GM21717 (cell line): Measurements from ENCODE around the gene OR5F1.

Experiments used
- ATAC-seq: cut with Tn5 transposase; IDR thresholded peaks from one replicate; pipeline ENCODE4 v1.9.1; 2021; ENCODE audit warnings: mild to moderate bottlenecking, moderate library complexity; ENCODE audit not compliant: unreplicated experiment

The OR5F1 gene

DNA sequence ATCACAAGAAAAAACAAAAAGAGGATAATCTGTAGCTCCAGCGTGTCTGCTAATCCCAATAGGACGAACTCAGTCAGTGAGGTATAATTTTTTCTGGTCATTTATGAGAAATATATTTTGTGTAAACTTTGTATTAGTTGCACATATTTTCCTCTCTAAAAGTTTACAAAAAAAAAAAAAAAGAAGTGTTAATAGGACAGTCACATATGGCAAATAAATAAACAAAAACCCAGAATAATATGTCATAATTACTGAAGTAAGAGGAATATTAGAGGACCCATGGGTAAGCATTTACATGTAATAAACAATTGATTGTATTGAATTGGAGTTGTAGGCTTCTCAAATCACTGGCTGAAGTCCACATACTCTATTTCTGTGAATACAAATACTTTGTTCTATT is at the start of gene OR5F1:
OR5F1 (minus strand) TSS at position 101 of the 400 bp plus-strand sequence; CDS start at position 101, 0 bp downstream.
- ATAC-seq = no peak

DNA sequence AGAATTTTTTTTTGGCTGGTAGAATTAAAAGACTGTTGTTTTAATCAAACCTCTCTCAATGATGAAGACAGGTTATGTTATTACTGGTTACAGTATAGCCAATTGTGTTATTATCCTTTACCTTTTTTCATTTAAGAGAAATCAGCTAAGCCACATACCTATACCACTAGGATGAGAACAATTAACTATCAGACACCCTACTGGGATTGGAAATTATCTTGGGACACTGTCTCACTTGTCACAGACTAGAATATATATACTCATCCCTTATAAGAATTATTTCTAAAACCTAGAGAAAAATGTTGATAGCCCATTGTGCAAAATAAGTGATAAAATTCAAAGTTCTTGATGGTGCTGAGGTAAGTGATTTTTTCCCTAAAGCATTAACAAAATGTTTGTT is 32.9 kb upstream of the OR5F1 start, which contains the start of gene OR5AS1:
OR5AS1 (plus strand) TSS at position 301 of the 400 bp plus-strand sequence. CDS start 2,765 bp downstream, outside the sequence.
- ATAC-seq = no peak

DNA sequence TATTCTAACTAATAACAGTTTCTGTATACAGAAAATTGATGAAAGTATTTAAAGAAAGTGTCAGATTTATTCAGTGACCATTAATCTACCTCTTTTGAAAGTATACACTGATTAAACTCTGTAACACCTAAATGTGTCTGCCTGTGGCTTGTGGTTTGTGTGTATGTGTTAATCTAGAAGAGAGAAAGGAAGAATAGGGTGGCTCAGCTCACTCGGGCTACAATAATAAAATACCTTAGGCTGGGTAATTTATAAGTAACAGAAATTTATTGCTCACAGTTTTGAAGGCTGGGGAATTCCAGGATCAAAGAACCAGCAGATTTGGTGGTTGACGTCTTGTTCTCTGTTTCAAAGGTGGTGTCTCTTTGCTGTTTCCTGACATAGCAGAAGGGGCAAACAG is 19.4 kb upstream of the OR5F1 start:
- ATAC-seq = no peak

GRCh38 chr11:56010716-56011115 is 16.3 kb upstream of the OR5F1 start:
- no peak for ATAC-seq

DNA sequence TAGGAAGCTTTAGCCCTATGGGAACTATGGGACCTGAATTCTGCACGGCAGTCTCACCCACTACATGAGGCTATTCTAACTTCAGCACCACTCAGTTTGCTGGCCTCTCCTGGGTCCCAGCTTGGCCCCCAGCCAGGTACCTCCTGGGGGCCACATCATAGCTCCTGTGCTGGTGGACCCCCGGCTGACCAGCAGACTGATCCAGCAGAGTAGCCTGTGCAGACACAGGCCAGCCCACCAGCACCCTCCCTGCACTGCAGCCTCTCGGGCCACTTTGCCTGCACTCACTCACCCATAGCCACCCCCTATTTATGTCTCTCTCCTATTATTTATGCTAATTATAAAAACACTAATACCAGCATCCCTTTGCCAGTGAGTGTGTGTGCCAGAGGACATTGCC is 23.5 kb downstream of the OR5F1 start:
- ATAC-seq = no peak

DNA sequence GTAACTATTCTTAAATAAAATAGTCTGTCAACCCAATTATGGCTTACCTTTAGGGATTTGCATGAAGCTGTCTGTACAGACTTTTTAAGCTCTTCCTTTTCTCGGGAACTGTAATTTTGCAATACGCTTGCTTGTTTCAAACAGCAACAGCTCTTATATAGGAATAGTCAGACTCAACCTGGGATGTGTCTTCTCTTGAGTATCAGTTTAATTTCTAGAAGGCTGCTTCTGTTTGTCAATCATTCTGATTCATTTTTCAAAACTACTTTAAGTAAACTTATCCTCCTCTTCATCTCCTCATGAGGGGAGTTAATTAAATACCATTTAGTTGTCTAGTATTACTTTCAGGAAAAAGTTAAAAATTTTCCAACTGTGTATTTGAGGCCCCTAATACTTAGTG is 24.6 kb downstream of the OR5F1 start, which contains the start of gene OR10AG1:
OR10AG1 (minus strand) TSS at position 101 of the 400 bp plus-strand sequence; CDS start at position 63, 38 bp downstream.
- ATAC-seq = no peak

DNA sequence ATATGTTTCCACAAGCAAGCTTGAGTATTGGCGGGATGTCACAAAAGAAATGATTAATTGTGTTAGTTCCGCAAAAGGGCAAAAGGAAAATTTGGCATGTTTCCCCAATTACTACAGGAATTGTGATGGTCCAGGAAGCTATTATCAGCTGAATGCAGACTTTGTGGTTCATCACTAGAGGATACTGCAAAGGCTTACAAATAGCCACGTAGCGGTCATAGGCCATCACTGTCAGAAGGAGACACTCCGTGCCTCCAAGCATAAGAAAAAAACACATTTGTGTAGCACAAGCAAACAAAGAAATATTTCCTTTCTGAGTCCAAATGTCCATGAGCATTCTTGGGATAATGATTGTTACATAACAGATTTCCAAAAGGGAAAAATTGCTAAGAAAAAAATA is 26.5 kb downstream of the OR5F1 start:
- ATAC-seq = no peak

GRCh38 chr11:55966391-55966790 is 28.0 kb downstream of the OR5F1 start:
- ATAC-seq = no peak

- no peak for ATAC-seq
Measured at GRCh38 chr11:55956521-55956920, 37.9 kb downstream of the OR5F1 start.

DNA sequence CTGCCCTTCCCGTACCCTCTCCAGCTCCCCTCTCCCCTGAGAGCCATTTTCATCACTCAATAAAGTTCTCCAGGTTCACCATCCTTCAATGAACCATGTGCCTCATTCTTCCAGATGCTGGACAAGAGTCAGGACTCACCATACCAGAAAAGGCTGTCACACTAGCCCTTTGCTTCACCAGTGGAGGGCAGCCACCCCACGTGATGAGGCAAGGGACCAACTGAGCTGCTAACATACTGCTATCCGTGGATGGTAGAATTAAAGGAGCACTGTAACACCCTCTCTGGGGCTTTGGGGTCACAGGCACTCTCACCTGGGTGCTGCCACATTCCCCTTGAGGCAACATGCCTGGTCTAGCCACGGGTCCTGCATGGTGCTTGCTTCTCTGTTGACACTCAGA is 45.1 kb downstream of the OR5F1 start:
- ATAC-seq = no peak
